ENCODE data around the gene EZR. TPM values are rescaled to one million over a fixed set of nuclear protein-coding genes. Genes with fewer than 3 reads are reported as not detected.
A peak's percentile ranks its signal among the peaks of the same experiment; 100 is the strongest.

The EZR gene
- total RNA-seq, 2 donors from 2014 or later = 118 to 222 TPM

GRCh38 chr6:158772172-158772571, 47.0 kb downstream of the EZR start:
- peaks cover 9% of the 10 kb centered on the region for H3K4me1 ChIP-seq (replicated peaks)
- no peak overlapping the region for H3K4me3 ChIP-seq
- 93% methylated on average over 11 of the region's 11 CpGs for WGBS
- peak overlapping the region in 1 of 2 donors; percentile 66 for H3K27ac ChIP-seq
- peaks cover 20 to 54% of the 10 kb centered on the region in 2 donors for H3K36me3 ChIP-seq
- DNase-seq (ENCODE audit: low spot score) = no peak
- intact Hi-C loops (cut with DNase I) = no loop called here
- H3K9me3 ChIP-seq = no peaks in the 10 kb centered on the region
- no peaks in the 10 kb centered on the region for H3K27me3 ChIP-seq (replicated peaks; ENCODE audit: insufficient read depth)
- TF ChIP-seq POLR2A (IDR thresholded peaks at IDR 0.05) (no peak), POLR2AphosphoS5 (IDR thresholded peaks at IDR 0.05) (no peak), CTCF (IDR thresholded peaks at IDR 0.05) (no peak)

- DNase-seq (ENCODE audit: low spot score) = no peak
- no peaks in the 10 kb centered on the region for H3K27me3 ChIP-seq (replicated peaks; ENCODE audit: insufficient read depth)
- peak overlapping the region in 1 of 2 donors; percentile 66 for H3K27ac ChIP-seq
- intact Hi-C loops (cut with DNase I) = no loop called here
- no peaks in the 10 kb centered on the region for H3K9me3 ChIP-seq
- TF ChIP-seq POLR2AphosphoS5 (IDR thresholded peaks at IDR 0.05) = no peak
- TF ChIP-seq POLR2A (IDR thresholded peaks at IDR 0.05) = no peak
- TF ChIP-seq CTCF (IDR thresholded peaks at IDR 0.05) = no peak
- H3K4me3 ChIP-seq = no peak overlapping the region
- peaks cover 9% of the 10 kb centered on the region for H3K4me1 ChIP-seq (replicated peaks)
- WGBS = 90% methylated on average over 16 of the region's 16 CpGs
- H3K36me3 ChIP-seq = peaks cover 23 to 59% of the 10 kb centered on the region in 2 donors
Measured at GRCh38 chr6:158771399-158772152, 47.6 kb downstream of the EZR start.

- peaks cover 23 to 59% of the 10 kb centered on the region in 2 donors for H3K36me3 ChIP-seq
- WGBS = 66% methylated on average over 21 of the region's 21 CpGs
- intact Hi-C loops (cut with DNase I) = no loop called here
- peak overlapping the region in 1 of 2 donors; percentile 21 for H3K27ac ChIP-seq
- no peaks in the 10 kb centered on the region for H3K27me3 ChIP-seq (replicated peaks; ENCODE audit: insufficient read depth)
- no peaks in the 10 kb centered on the region for H3K9me3 ChIP-seq
- no peak for DNase-seq (ENCODE audit: low spot score)
- H3K4me1 ChIP-seq (replicated peaks) = peaks cover 9% of the 10 kb centered on the region
- TF ChIP-seq POLR2AphosphoS5 (IDR thresholded peaks at IDR 0.05) = no peak
- no peak for TF ChIP-seq CTCF (IDR thresholded peaks at IDR 0.05)
- TF ChIP-seq POLR2A (IDR thresholded peaks at IDR 0.05) = no peak
- no peak overlapping the region for H3K4me3 ChIP-seq
Measured at GRCh38 chr6:158770533-158771330, 48.4 kb downstream of the EZR start.

GRCh38 chr6:158769771-158770432, 49.3 kb downstream of the EZR start:
- H3K36me3 ChIP-seq = peaks cover 23 to 53% of the 10 kb centered on the region in 2 donors
- intact Hi-C loops (cut with DNase I) = loop anchor here (5.0 kb wide), 1 partner anchor 47 kb away; the partner anchor contains the start of gene EZR
- no peak for DNase-seq (ENCODE audit: low spot score)

More at GRCh38 chr6:158769771-158770432, 49.3 kb downstream of the EZR start:
- TF ChIP-seq POLR2AphosphoS5 (IDR thresholded peaks at IDR 0.05) (no peak), POLR2A (IDR thresholded peaks at IDR 0.05) (no peak), CTCF (IDR thresholded peaks at IDR 0.05) (no peak)
- no peak overlapping the region for H3K27ac ChIP-seq
- WGBS = 86% methylated on average over 18 of the region's 18 CpGs
- H3K4me3 ChIP-seq = no peak overlapping the region
- no peaks in the 10 kb centered on the region for H3K27me3 ChIP-seq (replicated peaks; ENCODE audit: insufficient read depth)
- no peaks in the 10 kb centered on the region for H3K9me3 ChIP-seq
- peaks cover 9% of the 10 kb centered on the region for H3K4me1 ChIP-seq (replicated peaks)
